Measurements from ENCODE around the gene WNT9A. TPM values are rescaled to one million over a fixed set of nuclear protein-coding genes. Genes with fewer than 3 reads are reported as not detected.

Gene WNT9A
- 0.37 and 0.43 TPM in 2 replicates for total RNA-seq

DNA sequence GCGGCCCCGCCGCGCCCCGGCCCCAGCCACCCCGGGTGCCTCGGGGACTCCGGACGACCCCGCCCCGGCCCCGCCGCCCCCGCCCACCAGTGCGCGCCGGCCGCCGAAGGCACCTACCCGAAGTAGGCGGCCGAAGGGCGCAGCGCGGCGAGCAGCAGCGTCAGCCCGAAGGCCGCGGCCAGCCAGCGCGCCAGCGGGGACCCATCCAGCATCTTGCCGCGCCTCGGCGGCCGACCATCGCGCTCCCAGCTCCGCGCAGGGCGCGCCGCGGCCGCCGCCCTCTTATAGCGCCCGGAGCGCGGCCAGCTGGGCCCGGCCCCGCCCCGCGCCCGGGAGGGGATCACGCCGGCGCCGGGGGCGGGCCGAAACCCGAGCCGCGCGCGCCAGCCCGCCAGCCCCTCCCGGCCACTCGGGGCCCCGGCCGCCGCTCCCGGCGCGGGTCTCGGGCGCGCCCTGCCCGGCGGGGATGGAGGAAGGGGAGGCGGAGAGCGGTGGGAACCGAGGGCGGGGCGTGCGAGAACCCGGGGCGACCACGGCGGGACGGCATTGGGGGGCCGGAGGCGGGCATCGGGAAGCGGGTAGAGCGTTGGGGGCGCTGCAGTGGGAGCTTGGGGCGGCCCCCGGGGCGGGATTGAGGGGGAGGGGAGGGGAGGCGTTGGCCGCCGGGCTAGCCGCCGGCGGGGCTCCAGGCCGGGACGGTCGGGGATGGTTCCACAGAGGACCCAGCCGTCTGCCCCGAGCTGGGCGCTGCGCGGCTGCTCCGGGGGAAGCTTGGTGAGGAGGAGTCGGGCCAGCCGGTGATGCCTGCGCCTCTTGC is at the start of gene WNT9A:
Gene WNT9A, minus strand, starts transcription at position 257 of the 817 bp plus-strand sequence. Its CDS starts 45 bp downstream, at position 212.

Other genes starting within 250 kb of the WNT9A start
- gene JMJD4, start 212.6 kb downstream of the WNT9A start, total RNA-seq: 32.0 and 37.2 TPM in 2 replicates
- gene SNAP47, start 212.5 kb downstream of the WNT9A start, total RNA-seq: 48.8 and 51.8 TPM in 2 replicates
- not detected in 2 replicates for gene PRSS38, start 132.3 kb downstream of the WNT9A start, total RNA-seq
- gene WNT3A, start 59.1 kb upstream of the WNT9A start, total RNA-seq: not detected in 2 replicates
- 197 and 272 TPM in 2 replicates for gene ARF1, start 134.8 kb upstream of the WNT9A start, total RNA-seq
- 4.8 and 6.0 TPM in 2 replicates for gene C1orf35, start 155.4 kb upstream of the WNT9A start, total RNA-seq
- gene MRPL55, start 161.4 kb upstream of the WNT9A start, total RNA-seq: 59.3 and 64.9 TPM in 2 replicates
- gene GUK1, start 192.3 kb upstream of the WNT9A start, total RNA-seq: 420 and 464 TPM in 2 replicates
- 3.4 and 4.3 TPM in 2 replicates for gene GJC2, start 202.0 kb upstream of the WNT9A start, total RNA-seq
- 2.1 and 3.0 TPM in 2 replicates for gene IBA57, start 217.9 kb upstream of the WNT9A start, total RNA-seq